OCI-LY3 (cell line): ENCODE results near the gene DEFB131A.
"Not testable (repeated sequence)": the region's sequence is repeated elsewhere in the genome, so short reads cannot be mapped to it uniquely, and the experiment has no call there.

Source experiments
- CTCF ChIP-seq: fragments of 200-600, 300-600 bp; sonication (generic); IDR thresholded peaks from 2 replicates; pipeline ENCODE4 v1.5.1; 2014; ENCODE audit warnings: antibody characterized with exemption, low read length, low read depth
- EZH2phosphoT487 ChIP-seq: fragments of 200-600 bp; shearing (Covaris generic); IDR thresholded peaks from 2 replicates; pipeline ENCODE4 v1.6.1; 2018; ENCODE audit warnings: antibody characterized with exemption, mixed run types, low read depth

GRCh38 chr4:9405774-9406173 is 38.4 kb upstream of the DEFB131A start:
- not testable (repeated sequence) for TF ChIP-seq CTCF, EZH2phosphoT487
